H1 (cell line): ENCODE measurements around the gene FAM234A. TPM values are rescaled to one million over a fixed set of nuclear protein-coding genes. Genes with fewer than 3 reads are reported as not detected.

Experiments
- RXRA ChIP-seq: IDR thresholded peaks from 2 replicates; pipeline ENCODE4 v1.6.1; 2011; ENCODE audit warnings: low read depth, mild to moderate bottlenecking, low read length, moderate library complexity; ENCODE audit not compliant: insufficient read depth
- polyA plus RNA-seq, 7 experiments: library from polyadenylated mRNA; depleted of rRNA in 3 of 7; stranded (reverse) in 5 of 7; unstranded in 2 of 7; fragments of >200 nt in 5 of 7; fragments of 200-250 nt in 2 of 7; gene quantifications; 1 replicate in 5 of 7; 2 replicates in 1 of 7; 4 replicates in 1 of 7; pipeline versions ENCODE4 v1.2.1 to v1.2.3, GENCODE V29; 2011 to 2013; ENCODE audit warnings: missing spikeins in 2 of 7, mixed read lengths in 2 of 7
- total RNA-seq: library from RNA; stranded (reverse); fragmentation: NEBNext Ultra II Directional; extraction: Animal tissue kit (Norgen Biotek cat#: 25700); gene quantifications from 2 replicates; pipeline ENCODE4 v1.2.1, GENCODE V29; 2021
- TF ChIP-seq, protein P1 (sequence below), 3 experiments: IDR thresholded peaks; 1 replicate in 2 of 3; 2 replicates in 1 of 3; pipeline versions ENCODE4 v1.5.1 to v1.6.1; 2011; ENCODE audit warnings: low read length in 3 of 3, mild to moderate bottlenecking in 3 of 3, inconsistent platforms in 2 of 3, low read depth in 1 of 3, moderate library complexity in 1 of 3; ENCODE audit not compliant: insufficient read depth in 1 of 3; ENCODE audit errors: control extremely low read depth in 1 of 3

Gene FAM234A
- total and polyA plus RNA-seq, 2 of the 8 experiments (the other 6 are each of a cell fraction or from before 2014, with no cell fraction given) = 80.6 to 104 TPM

DNA sequence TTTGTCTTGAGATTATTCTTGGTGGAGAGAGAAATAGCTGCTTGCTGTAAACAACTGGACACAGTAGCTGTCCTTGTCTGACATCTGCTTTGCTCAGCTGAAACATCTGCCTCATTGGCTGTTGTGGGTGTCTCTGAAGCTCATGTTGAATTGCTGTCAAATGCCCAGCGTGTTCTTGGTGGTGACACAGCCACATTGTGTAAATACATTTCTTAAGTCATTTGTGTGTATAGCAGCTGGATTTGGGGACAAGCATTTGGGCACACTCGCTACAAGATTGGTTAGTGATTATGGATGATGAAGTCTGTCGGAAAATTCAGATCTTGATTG is 5.3 kb downstream of the FAM234A start (continued):
- TF ChIP-seq, protein P1, sequence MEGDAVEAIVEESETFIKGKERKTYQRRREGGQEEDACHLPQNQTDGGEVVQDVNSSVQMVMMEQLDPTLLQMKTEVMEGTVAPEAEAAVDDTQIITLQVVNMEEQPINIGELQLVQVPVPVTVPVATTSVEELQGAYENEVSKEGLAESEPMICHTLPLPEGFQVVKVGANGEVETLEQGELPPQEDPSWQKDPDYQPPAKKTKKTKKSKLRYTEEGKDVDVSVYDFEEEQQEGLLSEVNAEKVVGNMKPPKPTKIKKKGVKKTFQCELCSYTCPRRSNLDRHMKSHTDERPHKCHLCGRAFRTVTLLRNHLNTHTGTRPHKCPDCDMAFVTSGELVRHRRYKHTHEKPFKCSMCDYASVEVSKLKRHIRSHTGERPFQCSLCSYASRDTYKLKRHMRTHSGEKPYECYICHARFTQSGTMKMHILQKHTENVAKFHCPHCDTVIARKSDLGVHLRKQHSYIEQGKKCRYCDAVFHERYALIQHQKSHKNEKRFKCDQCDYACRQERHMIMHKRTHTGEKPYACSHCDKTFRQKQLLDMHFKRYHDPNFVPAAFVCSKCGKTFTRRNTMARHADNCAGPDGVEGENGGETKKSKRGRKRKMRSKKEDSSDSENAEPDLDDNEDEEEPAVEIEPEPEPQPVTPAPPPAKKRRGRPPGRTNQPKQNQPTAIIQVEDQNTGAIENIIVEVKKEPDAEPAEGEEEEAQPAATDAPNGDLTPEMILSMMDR (IDR thresholded peaks at IDR 0.05; ENCODE audit: control extremely low read depth in 1 of 3, insufficient read depth in 1 of 3, low read depth in 1 of 3, low read length in 3 of 3) = no peak
- TF ChIP-seq RXRA = no peak
